ENCODE data around the gene PMPCA.

The PMPCA gene

DNA sequence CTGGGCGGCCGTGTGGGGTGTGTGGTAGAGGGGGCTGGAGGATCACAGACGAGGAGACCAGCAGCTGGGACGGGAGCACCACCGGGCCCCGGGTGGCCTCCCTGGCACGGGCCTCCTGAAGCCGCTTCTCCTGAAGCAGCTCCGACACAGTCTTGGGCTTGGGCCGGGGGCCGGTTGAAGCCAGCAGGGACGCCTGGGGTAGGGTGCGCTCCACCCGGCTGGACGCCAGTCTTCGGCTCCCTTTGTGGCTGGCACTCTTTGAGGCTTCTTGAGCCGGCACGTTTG, 31.5 kb upstream of the PMPCA start:
- TF ChIP-seq GABPA (IDR thresholded peaks at IDR 0.05; ENCODE audit: low read depth) (no peak), POLR2AphosphoS5 (IDR thresholded peaks at IDR 0.05; ENCODE audit: low read depth) (no peak), SPI1 (IDR thresholded peaks at IDR 0.05; ENCODE audit: borderline replicate concordance, low read depth) (no peak)
- TF ChIP-seq, protein P1, sequence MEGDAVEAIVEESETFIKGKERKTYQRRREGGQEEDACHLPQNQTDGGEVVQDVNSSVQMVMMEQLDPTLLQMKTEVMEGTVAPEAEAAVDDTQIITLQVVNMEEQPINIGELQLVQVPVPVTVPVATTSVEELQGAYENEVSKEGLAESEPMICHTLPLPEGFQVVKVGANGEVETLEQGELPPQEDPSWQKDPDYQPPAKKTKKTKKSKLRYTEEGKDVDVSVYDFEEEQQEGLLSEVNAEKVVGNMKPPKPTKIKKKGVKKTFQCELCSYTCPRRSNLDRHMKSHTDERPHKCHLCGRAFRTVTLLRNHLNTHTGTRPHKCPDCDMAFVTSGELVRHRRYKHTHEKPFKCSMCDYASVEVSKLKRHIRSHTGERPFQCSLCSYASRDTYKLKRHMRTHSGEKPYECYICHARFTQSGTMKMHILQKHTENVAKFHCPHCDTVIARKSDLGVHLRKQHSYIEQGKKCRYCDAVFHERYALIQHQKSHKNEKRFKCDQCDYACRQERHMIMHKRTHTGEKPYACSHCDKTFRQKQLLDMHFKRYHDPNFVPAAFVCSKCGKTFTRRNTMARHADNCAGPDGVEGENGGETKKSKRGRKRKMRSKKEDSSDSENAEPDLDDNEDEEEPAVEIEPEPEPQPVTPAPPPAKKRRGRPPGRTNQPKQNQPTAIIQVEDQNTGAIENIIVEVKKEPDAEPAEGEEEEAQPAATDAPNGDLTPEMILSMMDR (IDR thresholded peaks at IDR 0.05; ENCODE audit: insufficient read depth, low read length), result no peak
- TF ChIP-seq, protein P2, sequence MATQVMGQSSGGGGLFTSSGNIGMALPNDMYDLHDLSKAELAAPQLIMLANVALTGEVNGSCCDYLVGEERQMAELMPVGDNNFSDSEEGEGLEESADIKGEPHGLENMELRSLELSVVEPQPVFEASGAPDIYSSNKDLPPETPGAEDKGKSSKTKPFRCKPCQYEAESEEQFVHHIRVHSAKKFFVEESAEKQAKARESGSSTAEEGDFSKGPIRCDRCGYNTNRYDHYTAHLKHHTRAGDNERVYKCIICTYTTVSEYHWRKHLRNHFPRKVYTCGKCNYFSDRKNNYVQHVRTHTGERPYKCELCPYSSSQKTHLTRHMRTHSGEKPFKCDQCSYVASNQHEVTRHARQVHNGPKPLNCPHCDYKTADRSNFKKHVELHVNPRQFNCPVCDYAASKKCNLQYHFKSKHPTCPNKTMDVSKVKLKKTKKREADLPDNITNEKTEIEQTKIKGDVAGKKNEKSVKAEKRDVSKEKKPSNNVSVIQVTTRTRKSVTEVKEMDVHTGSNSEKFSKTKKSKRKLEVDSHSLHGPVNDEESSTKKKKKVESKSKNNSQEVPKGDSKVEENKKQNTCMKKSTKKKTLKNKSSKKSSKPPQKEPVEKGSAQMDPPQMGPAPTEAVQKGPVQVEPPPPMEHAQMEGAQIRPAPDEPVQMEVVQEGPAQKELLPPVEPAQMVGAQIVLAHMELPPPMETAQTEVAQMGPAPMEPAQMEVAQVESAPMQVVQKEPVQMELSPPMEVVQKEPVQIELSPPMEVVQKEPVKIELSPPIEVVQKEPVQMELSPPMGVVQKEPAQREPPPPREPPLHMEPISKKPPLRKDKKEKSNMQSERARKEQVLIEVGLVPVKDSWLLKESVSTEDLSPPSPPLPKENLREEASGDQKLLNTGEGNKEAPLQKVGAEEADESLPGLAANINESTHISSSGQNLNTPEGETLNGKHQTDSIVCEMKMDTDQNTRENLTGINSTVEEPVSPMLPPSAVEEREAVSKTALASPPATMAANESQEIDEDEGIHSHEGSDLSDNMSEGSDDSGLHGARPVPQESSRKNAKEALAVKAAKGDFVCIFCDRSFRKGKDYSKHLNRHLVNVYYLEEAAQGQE (IDR thresholded peaks at IDR 0.05; ENCODE audit: insufficient replicate concordance, low read depth), result no peak
- DNase-seq (ENCODE audit: low read depth in 1 of 2, low spot score in 1 of 2), result no peak
- no peaks in the 10 kb centered on the region for H3K27me3 ChIP-seq (ENCODE audit: insufficient read depth, poor library complexity, severe bottlenecking)
- H3K4me3 ChIP-seq (replicated peaks; ENCODE audit: insufficient read depth, low read length), result no peak overlapping the region
- H3K27ac ChIP-seq (replicated peaks), result no peak overlapping the region; the same call in none of the 2 replicates

DNA sequence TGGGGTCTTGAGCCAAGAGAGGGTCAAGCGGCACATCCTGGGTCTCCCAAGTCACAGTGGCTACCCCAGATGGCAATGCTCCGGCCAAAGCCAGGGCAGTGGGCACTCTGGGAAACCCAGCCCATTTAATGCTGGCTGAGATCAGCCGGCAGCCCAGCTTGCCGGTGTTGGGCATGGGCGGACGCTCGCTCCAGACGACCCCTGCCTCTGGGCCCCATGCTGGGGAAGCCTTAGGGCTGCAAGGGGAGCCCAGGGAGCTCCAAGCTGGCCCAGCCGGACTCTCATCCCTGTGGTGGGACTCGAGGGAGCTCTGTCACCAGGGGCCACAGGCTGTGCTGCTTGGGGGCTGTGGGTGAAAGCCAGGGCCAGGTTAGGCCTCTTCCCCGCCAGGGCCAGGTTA, 31.1 kb upstream of the PMPCA start:
- no peaks in the 10 kb centered on the region for H3K27me3 ChIP-seq (ENCODE audit: insufficient read depth, poor library complexity, severe bottlenecking)
- no peak overlapping the region for H3K4me3 ChIP-seq (replicated peaks; ENCODE audit: insufficient read depth, low read length)
- H3K27ac ChIP-seq (replicated peaks), result no peak overlapping the region
- DNase-seq (ENCODE audit: low read depth in 1 of 2, low spot score in 1 of 2), result no peak
- TF ChIP-seq SPI1 (IDR thresholded peaks at IDR 0.05; ENCODE audit: borderline replicate concordance, low read depth), result no peak
- TF ChIP-seq GABPA (IDR thresholded peaks at IDR 0.05; ENCODE audit: low read depth), result no peak
- TF ChIP-seq, protein P2 (IDR thresholded peaks at IDR 0.05; ENCODE audit: insufficient replicate concordance, low read depth), result no peak
- TF ChIP-seq, protein P1 (IDR thresholded peaks at IDR 0.05; ENCODE audit: insufficient read depth, low read length), result no peak
- TF ChIP-seq POLR2AphosphoS5 (IDR thresholded peaks at IDR 0.05; ENCODE audit: low read depth), result no peak; the same call in 1 of the 2 replicates

DNA sequence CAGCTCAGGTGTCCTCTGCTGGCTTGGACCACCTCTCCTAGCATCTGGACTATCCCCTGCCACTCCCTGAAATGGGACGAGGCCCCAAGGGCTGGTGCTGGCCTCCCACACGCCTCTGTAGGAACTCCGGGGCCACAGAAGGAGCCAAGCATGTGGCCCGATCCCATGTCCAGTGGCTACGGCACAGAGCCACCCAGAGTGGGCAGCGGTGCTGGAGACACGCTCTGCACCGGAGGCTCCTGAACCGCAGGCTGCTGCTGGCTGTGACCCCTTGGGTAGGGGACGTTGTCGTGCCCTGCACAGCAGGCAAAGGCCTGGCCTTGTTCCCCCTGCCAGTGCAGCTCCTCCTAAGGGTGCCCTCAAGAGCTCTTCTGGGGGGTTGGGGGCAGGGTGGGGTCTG, 30.6 kb upstream of the PMPCA start:
- Histone ChIP-seq H3K4me3 (replicated peaks; ENCODE audit: insufficient read depth, low read length) (no peak overlapping the region), H3K27me3 (ENCODE audit: insufficient read depth, poor library complexity, severe bottlenecking) (no peaks in the 10 kb centered on the region), H3K27ac (replicated peaks) (no peak overlapping the region)
- no peak for DNase-seq (ENCODE audit: low read depth in 1 of 2, low spot score in 1 of 2)
- TF ChIP-seq SPI1 (IDR thresholded peaks at IDR 0.05; ENCODE audit: borderline replicate concordance, low read depth), result no peak
- TF ChIP-seq, protein P1 (IDR thresholded peaks at IDR 0.05; ENCODE audit: insufficient read depth, low read length), result no peak
- TF ChIP-seq GABPA (IDR thresholded peaks at IDR 0.05; ENCODE audit: low read depth), result no peak
- TF ChIP-seq POLR2AphosphoS5 (IDR thresholded peaks at IDR 0.05; ENCODE audit: low read depth), result no peak
- TF ChIP-seq, protein P2 (IDR thresholded peaks at IDR 0.05; ENCODE audit: insufficient replicate concordance, low read depth), result no peak
